Heart right ventricle (tissue), 16 donors: Measurements from ENCODE around the gene RALY. TPM values are rescaled to one million over a fixed set of nuclear protein-coding genes. Genes with fewer than 3 reads are reported as not detected.

Source experiments
- ATAC-seq, 8 donors: fragments of 200-7000 bp; cut with Tn5 transposase; one replicate each; pipeline ENCODE4 v1.9.1; 2020; ENCODE audit warnings: mild to moderate bottlenecking in 8 of 8, moderate library complexity in 8 of 8, moderate number of reproducible peaks in 1 of 8
- DNase-seq, 2 donors: peaks; one replicate each; pipeline ENCODE4 v3.0.0-alpha.2; 2020
- H3K27ac ChIP-seq, 10 donors: fragments of 200-600 bp; sonication (generic) in 2 of 10; one replicate each; pipeline versions ENCODE4 v1.5.0 to v1.8.0; 2020 to 2022; ENCODE audit warnings: mild to moderate bottlenecking in 3 of 10
- H3K27me3 ChIP-seq, 7 donors: fragments of 200-600 bp; one replicate each; pipeline ENCODE4 v1.8.0; 2021 to 2022; ENCODE audit warnings: mild to moderate bottlenecking in 2 of 7
- H3K36me3 ChIP-seq, 9 donors: fragments of 200-600 bp; sonication (generic) in 1 of 9; one replicate each; pipeline versions ENCODE4 v1.5.0 to v1.8.0; 2020 to 2022; ENCODE audit warnings: mild to moderate bottlenecking in 2 of 9
- H3K4me1 ChIP-seq, 9 donors: fragments of 200-600 bp; sonication (generic) in 1 of 9; one replicate each; pipeline versions ENCODE4 v1.5.0 to v1.8.0; 2020 to 2022; ENCODE audit warnings: mild to moderate bottlenecking in 4 of 9
- H3K4me3 ChIP-seq, 10 donors: fragments of 200-600 bp; sonication (generic) in 2 of 10; one replicate each; pipeline versions ENCODE4 v1.5.0 to v1.8.0; 2020 to 2022; ENCODE audit warnings: mild to moderate bottlenecking in 7 of 10, moderate library complexity in 2 of 10
- H3K9me3 ChIP-seq, 11 donors: fragments of 200-600 bp in 10 of 11; sonication (generic) in 2 of 11; one replicate each; pipeline versions ENCODE4 v1.5.0 to v1.8.0; 2013 to 2022; ENCODE audit warnings: mild to moderate bottlenecking in 2 of 11, control low read depth in 1 of 11, moderate library complexity in 1 of 11
- WGBS, 2 donors: extraction: QIAGEN DNeasy Blood & Tissue Kit; methylation state at CpG; one replicate each; pipeline ENCODE4 v1.1.7; 2013; ENCODE audit warnings: inconsistent platforms in 1 of 2; 5-methylcytosine and 5-hydroxymethylcytosine counted together
- intact Hi-C, 10 donors: fragments of 100-400 bp; cut with DNase I; formaldehyde crosslinking; loops; one replicate each; pipeline versions ENCODE4 v1.11.1 to v1.14.2; 2022
- long read RNA-seq, 3 donors: library from polyadenylated mRNA; unstranded; transcript quantifications; one replicate each; pipeline ENCODE4 v2.0.0, GENCODE V29; 2020 to 2021
- polyA plus RNA-seq, 2 donors: library from polyadenylated mRNA; stranded (reverse); fragments of 200-250 nt; gene quantifications; one replicate each; pipeline ENCODE4 v1.2.3, GENCODE V29; 2013
- total RNA-seq, 10 donors: library from RNA; stranded (reverse); fragmentation: NEBNext Ultra II Directional in 3 of 10; extraction: Animal tissue kit (Norgen Biotek cat#: 25700) in 3 of 10; gene quantifications; one replicate each; pipeline versions ENCODE4 v1.2.1 to v1.2.4, GENCODE V29; 2021 to 2023
- TF ChIP-seq, protein P1 (sequence below), 9 donors: fragments of 200-600 bp; sonication (generic) in 2 of 9; IDR thresholded peaks; one replicate each; pipeline versions ENCODE4 v1.5.0 to v1.8.0; 2021 to 2022; ENCODE audit warnings: antibody characterized with exemption in 9 of 9, mild to moderate bottlenecking in 5 of 9, moderate library complexity in 1 of 9
- donor health status: Arrhythmogenic right ventricular cardiomyopathy.
- donor health status: ischemic (EF 13 %, LVEDD 7.1; RV severe dilation, severe dysfunction).
- donor health status: healthy with polysubstance abuse.
- donor health status: DM: no; HTN: yes; CAD: no.
- donor health status: DM: no; HTN: no; CAD: no.
- donor health status: ischemic (EF 25% LVEDD 6.9; RV normal size, moderate dysfunction).
- donor health status: ischemic (EF 25% LVEDD 5.7; RV mildly dilated, moderate dysfunction).
- donor health status: healthy.
- donor health status: DM: yes; HTN: yes; CAD: no.
- donor health status: Ischemic cardiomyopathy.
- donor health status: ischemic (EF 35%, LVEDD 5.7; RV mildly dilated, moderate dysfunction).
- donor health status: nonischemic (EF 11% LVEDD 7.7; RV severe dilation, severe dysfunction).
- donor health status: DM: yes; HTN: yes; CAD: no.
- donor health status: PGD.
- donor health status: ischemic (EF 29% LVEDD 5.4; RV normal size, mild dysfunction).
- donor health status: nonischemic (EF 23%, LVEDD 6.1; RV moderate dilation, normal function).

The RALY gene
- total RNA-seq (100 to 1,000 TPM in 9 of 10 donors, 10 to 100 TPM in 1; 84.3 to 125 (median 104) TPM), polyA plus RNA-seq (100 to 1,000 TPM; 110 to 234 TPM)
- long read RNA-seq, donor 1, full-length matches to known transcripts, result 139 of 164 reads
- long read RNA-seq, donor 1, partial matches to known transcripts, result 12 of 164 reads
- long read RNA-seq, donor 1, other reads (novel, unspliced or antisense), result 13 of 164 reads
- long read RNA-seq, donor 2, full-length matches to known transcripts, result 202 of 232 reads
- long read RNA-seq, donor 2, partial matches to known transcripts, result 19 of 232 reads
- long read RNA-seq, donor 2, other reads (novel, unspliced or antisense), result 11 of 232 reads
- long read RNA-seq, donor 3, full-length matches to known transcripts, result 54 of 85 reads
- long read RNA-seq, donor 3, partial matches to known transcripts, result 16 of 85 reads
- long read RNA-seq, donor 3, other reads (novel, unspliced or antisense), result 15 of 85 reads

DNA sequence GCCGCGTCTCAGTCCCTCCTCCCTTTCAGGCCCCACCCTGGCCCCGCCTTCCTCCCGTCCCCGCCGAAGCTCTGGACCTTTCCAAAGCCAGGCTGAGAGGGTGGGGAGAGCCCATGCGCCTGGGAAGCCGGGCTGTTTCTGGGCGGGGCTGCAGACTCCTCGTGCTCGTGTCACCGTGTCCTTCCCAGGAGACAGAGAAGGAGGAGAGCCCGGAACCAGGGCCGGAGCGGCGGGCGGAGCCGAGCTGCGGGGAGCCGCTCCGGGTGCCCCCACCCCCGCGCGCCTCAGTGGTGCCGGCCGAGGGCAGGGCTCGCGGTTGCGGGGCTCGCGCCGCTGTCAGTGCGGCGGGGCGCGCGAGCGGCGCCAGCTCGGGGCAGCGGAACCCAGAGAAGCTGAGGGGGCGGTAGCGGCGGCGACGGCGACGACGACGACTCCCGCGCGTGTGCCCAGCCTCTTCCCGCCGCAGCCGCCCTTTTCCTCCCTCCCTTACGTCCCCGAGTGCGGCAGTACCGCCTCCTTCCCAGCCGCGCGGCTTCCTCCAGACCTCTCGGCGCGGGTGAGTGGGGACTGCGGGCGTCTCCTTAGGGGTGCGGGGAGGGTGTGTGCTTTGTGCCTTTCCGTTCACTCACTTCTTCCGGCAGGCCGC lies at the start of gene RALY:
Gene RALY, plus strand, starts transcription at position 336 of the 646 bp plus-strand sequence. CDS start 78,164 bp downstream, outside the sequence.
- peak within 1 kb of the TSS; percentile 77 to 98 (median 86) for H3K4me3 ChIP-seq
- peak within 1 kb of the TSS; percentile 95 to 99 (median 98) for H3K27ac ChIP-seq
- H3K36me3 ChIP-seq, result no peaks in the 10 kb centered on the region
- WGBS, 2 donors, result 0 to 1% methylated on average over 41 to 72 of the region's 72 CpGs
- H3K9me3 ChIP-seq, result no peaks in the 10 kb centered on the region
- DNase-seq, result peak; percentile 98 to 99
- TF ChIP-seq, protein P1, sequence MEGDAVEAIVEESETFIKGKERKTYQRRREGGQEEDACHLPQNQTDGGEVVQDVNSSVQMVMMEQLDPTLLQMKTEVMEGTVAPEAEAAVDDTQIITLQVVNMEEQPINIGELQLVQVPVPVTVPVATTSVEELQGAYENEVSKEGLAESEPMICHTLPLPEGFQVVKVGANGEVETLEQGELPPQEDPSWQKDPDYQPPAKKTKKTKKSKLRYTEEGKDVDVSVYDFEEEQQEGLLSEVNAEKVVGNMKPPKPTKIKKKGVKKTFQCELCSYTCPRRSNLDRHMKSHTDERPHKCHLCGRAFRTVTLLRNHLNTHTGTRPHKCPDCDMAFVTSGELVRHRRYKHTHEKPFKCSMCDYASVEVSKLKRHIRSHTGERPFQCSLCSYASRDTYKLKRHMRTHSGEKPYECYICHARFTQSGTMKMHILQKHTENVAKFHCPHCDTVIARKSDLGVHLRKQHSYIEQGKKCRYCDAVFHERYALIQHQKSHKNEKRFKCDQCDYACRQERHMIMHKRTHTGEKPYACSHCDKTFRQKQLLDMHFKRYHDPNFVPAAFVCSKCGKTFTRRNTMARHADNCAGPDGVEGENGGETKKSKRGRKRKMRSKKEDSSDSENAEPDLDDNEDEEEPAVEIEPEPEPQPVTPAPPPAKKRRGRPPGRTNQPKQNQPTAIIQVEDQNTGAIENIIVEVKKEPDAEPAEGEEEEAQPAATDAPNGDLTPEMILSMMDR (IDR thresholded peaks at IDR 0.05), result no peak
- intact Hi-C loops, result loop anchor here in 8 of 10 donors (1.0 to 10.0 kb wide), 12 partner anchors 47 to 259 kb away; partner anchors contain the start of genes CHMP4B (in 2 of the 8), EIF2S2 (in 1 of the 8) and ZNF341 (in 1 of the 8)
- peak; percentile 90 to 96 (median 93) for ATAC-seq
- peaks cover 14 to 57% (median 49%) of the 10 kb centered on the region in 9 donors for H3K4me1 ChIP-seq
- no peaks in the 10 kb centered on the region for H3K27me3 ChIP-seq

DNA sequence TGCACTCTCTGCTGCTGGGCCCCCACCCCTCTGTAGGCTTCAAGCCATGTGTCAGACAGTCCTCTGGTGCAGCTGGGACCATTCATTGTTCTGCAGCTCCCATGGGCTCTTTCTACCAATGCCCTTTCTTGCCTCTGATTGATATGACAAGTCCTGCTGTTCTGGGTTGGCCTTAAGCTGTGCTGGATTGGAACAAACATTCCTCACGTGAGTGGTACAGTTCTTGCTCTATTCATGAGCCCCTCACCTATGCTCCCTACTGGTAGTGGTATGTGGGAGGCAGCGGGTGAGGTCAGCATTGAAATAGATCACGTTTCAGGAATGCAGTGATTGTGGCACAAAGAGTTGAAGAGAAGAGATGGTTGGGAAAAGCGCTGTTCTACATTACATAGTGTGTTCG lies 48.8 kb upstream of the RALY start:
- Histone ChIP-seq H3K36me3 (no peaks in the 10 kb centered on the region), H3K4me3 (no peak overlapping the region), H3K27me3 (no peaks in the 10 kb centered on the region), H3K9me3 (peaks cover 0 to 26% (median 15%) of the 10 kb centered on the region in 11 donors), H3K4me1 (no peaks in the 10 kb centered on the region), H3K27ac (no peak overlapping the region)
- ATAC-seq, result no peak
- intact Hi-C loops, result loop anchor here in 1 of 10 donors (10.0 kb wide), 1 partner anchor 130 kb away; no protein-coding TSS in a partner anchor
- TF ChIP-seq, protein P1 (IDR thresholded peaks at IDR 0.05), result no peak
- no peak for DNase-seq
- 68 to 70% methylated on average over 5 of the region's 5 CpGs for WGBS, 2 donors

DNA sequence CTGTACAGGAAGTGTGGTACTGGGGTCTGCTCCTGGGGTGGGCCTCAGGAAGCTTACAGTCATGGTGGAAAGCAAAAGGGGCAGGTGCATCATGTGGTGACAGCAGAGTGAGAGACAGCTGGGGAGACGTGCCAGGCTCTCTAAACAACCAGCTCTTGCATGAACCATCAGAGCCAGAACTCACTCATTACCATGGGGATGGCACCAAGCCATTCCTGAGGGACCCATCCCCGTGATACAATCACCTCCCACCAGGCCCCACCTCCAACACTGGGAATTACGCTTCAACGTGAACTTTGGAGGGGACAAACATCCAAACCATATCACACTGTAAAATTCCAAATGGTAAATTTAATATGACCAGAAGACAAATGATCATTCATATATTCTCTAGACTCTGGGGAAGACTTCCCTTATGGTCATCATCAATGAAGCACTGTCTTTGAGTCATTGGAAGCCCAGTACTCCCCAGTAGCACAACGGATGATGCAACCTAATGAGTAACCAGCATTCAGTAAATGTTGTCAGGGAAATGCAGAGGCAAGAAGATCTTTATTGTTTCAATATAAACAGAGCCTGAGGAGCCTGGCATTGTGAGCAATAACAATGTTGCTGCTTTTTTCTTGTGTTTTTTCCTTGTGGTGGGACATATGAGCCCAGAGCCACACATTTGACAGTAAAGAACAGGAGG lies 48.2 kb upstream of the RALY start:
- DNase-seq, result no peak
- no peak for ATAC-seq
- no peaks in the 10 kb centered on the region for H3K4me1 ChIP-seq
- H3K4me3 ChIP-seq, result no peak overlapping the region
- peaks cover 0 to 29% (median 15%) of the 10 kb centered on the region in 11 donors for H3K9me3 ChIP-seq
- intact Hi-C loops, result loop anchor here in 1 of 10 donors (10.0 kb wide), 1 partner anchor 129 kb away; no protein-coding TSS in a partner anchor
- no peak overlapping the region for H3K27ac ChIP-seq
- no peaks in the 10 kb centered on the region for H3K27me3 ChIP-seq
- H3K36me3 ChIP-seq, result no peaks in the 10 kb centered on the region
- 83 to 84% methylated on average over 5 of the region's 5 CpGs for WGBS, 2 donors
- TF ChIP-seq, protein P1 (IDR thresholded peaks at IDR 0.05), result no peak
